Tibial nerve (tissue), 4 donors: ENCODE data around the gene P2RX7. TPM values are rescaled to one million over a fixed set of nuclear protein-coding genes. Genes with fewer than 3 reads are reported as not detected.

Experiments used
- DNase-seq, 2 donors: peaks; one replicate each; pipeline ENCODE4 v3.0.0-alpha.2; 2019; ENCODE audit warnings: low spot score in 2 of 2
- H3K27ac ChIP-seq, 4 donors: fragments of 200-600 bp; sonication (generic) in 3 of 4; one replicate each; pipeline ENCODE4 v1.5.1; 2017 to 2019; ENCODE audit warnings: mild to moderate bottlenecking in 1 of 4
- H3K27me3 ChIP-seq, 2 donors: fragments of 200-600 bp; sonication (generic) in 1 of 2; one replicate each; pipeline versions ENCODE4 v1.5.1 to v1.6.0; 2017 to 2019
- H3K36me3 ChIP-seq, 3 donors: fragments of 200-600 bp; sonication (generic); one replicate each; pipeline ENCODE4 v1.5.1; 2018 to 2019
- H3K4me1 ChIP-seq, 4 donors: fragments of 200-600 bp; sonication (generic) in 3 of 4; one replicate each; pipeline ENCODE4 v1.5.1; 2017 to 2019
- H3K4me3 ChIP-seq, 4 donors: fragments of 200-600 bp; sonication (generic) in 3 of 4; one replicate each; pipeline ENCODE4 v1.5.1; 2017 to 2019; ENCODE audit warnings: mild to moderate bottlenecking in 1 of 4, moderate library complexity in 1 of 4
- H3K9me3 ChIP-seq, 4 donors: fragments of 200-600 bp; sonication (generic) in 3 of 4; one replicate each; pipeline ENCODE4 v1.5.1; 2017 to 2019
- CTCF ChIP-seq, 5 experiments: fragments of 200-600 bp in 3 of 5; fragments of 450-650 bp in 2 of 5; sonication (generic) in 3 of 5; IDR thresholded peaks; one replicate each; pipeline ENCODE4 v1.5.1; 2016 to 2019; ENCODE audit warnings: antibody characterized with exemption in 5 of 5, mild to moderate bottlenecking in 3 of 5, moderate library complexity in 2 of 5
- EP300 ChIP-seq, 2 donors: sonication (generic); formaldehyde crosslinking; IDR thresholded peaks; one replicate each; pipeline ENCODE4 v1.6.1; 2017; ENCODE audit warnings: antibody characterized with exemption in 2 of 2, mild to moderate bottlenecking in 1 of 2
- POLR2A ChIP-seq, 2 donors: fragments of 450-650 bp; IDR thresholded peaks; one replicate each; pipeline ENCODE4 v1.6.1; 2017; ENCODE audit warnings: antibody characterized with exemption in 2 of 2, mild to moderate bottlenecking in 2 of 2, moderate library complexity in 2 of 2
- WGBS, 2 donors: methylation state at CpG; one replicate each; pipeline ENCODE4 v1.1.5; 2018; 5-methylcytosine and 5-hydroxymethylcytosine counted together
- small RNA-seq: library from RNA; depleted of rRNA; stranded (forward); fragments of <200 nt; gene quantifications from one replicate; pipeline ENCODE3, GENCODE V24; 2016
- total RNA-seq, 4 donors: library from RNA; depleted of rRNA; stranded (reverse); fragments of >200 nt; gene quantifications; one replicate each; pipeline ENCODE4 v1.1.0, GENCODE V29; 2016

Gene P2RX7
- total RNA-seq, 4 donors from 2014 or later, result 5.2 to 13.8 (median 9.5) TPM

GRCh38 chr12:121236776-121237175 lies 104.1 kb downstream of the P2RX7 start:
- peaks cover 0 to 44% (median 10%) of the 10 kb centered on the region in 4 donors for H3K4me1 ChIP-seq
- H3K27me3 ChIP-seq, result no peaks in the 10 kb centered on the region
- peaks cover 0 to 75% (median 4%) of the 10 kb centered on the region in 3 donors for H3K36me3 ChIP-seq
- no peak for TF ChIP-seq POLR2A (IDR thresholded peaks at IDR 0.05)
- no peak for TF ChIP-seq CTCF (IDR thresholded peaks at IDR 0.05)
- no peak for TF ChIP-seq EP300 (IDR thresholded peaks at IDR 0.05)
- 86 to 89% methylated on average over 9 of the region's 9 CpGs for whole genome bisulfite sequencing, 2 donors
- H3K9me3 ChIP-seq, result no peaks in the 10 kb centered on the region
- H3K4me3 ChIP-seq, result no peak overlapping the region
- DNase-seq, result no peak
- H3K27ac ChIP-seq, result no peak overlapping the region

GRCh38 chr12:121237415-121237814 lies 104.7 kb downstream of the P2RX7 start:
- TF ChIP-seq POLR2A (IDR thresholded peaks at IDR 0.05), result no peak
- no peak for TF ChIP-seq EP300 (IDR thresholded peaks at IDR 0.05)
- WGBS, 2 donors, result 82 to 88% methylated on average over 8 of the region's 8 CpGs
- Histone ChIP-seq H3K27ac (no peak overlapping the region), H3K4me1 (peaks cover 0 to 44% (median 10%) of the 10 kb centered on the region in 4 donors), H3K27me3 (no peaks in the 10 kb centered on the region), H3K4me3 (no peak overlapping the region), H3K9me3 (no peaks in the 10 kb centered on the region), H3K36me3 (peaks cover 0 to 71% (median 4%) of the 10 kb centered on the region in 3 donors)
- no peak for DNase-seq

Small RNA genes lying within 50 kb of the gene (small RNA-seq; reads per million reads assigned to genes)
- gene AC079602.1 (not detected), gene RF00156 (not detected), gene Z98941.1 (not detected)

Other genes with a start within 250 kb of the P2RX7 start
- 10 to 100 TPM; 25.5 to 30.4 (median 29.0) TPM for gene SPPL3, start 228.5 kb upstream of the P2RX7 start, total RNA-seq
- gene HNF1A, start 154.3 kb upstream of the P2RX7 start, total RNA-seq, result not detected
- gene C12orf43, start 116.4 kb upstream of the P2RX7 start, total RNA-seq, result 10 to 100 TPM; 15.0 to 29.7 (median 20.6) TPM
- gene OASL, start 93.6 kb upstream of the P2RX7 start, total RNA-seq, result under 1 TPM in 2 of 4 donors, not detected in 2; 0.20 to 0.44 TPM
- gene P2RX4, start 77.3 kb downstream of the P2RX7 start, total RNA-seq, result 10 to 100 TPM; 20.1 to 57.2 (median 33.6) TPM
- 10 to 100 TPM; 31.0 to 39.9 (median 32.9) TPM for gene CAMKK2, start 163.8 kb downstream of the P2RX7 start, total RNA-seq
- 100 to 1,000 TPM; 103 to 170 (median 139) TPM for gene ANAPC5, start 219.5 kb downstream of the P2RX7 start, total RNA-seq